K562 (cell line): Measurements from ENCODE around the gene SULT1C4. TPM values are rescaled to one million over a fixed set of nuclear protein-coding genes. Genes with fewer than 3 reads are reported as not detected.
A peak's percentile ranks its signal among the peaks of the same experiment; 100 is the strongest.

Source experiments
- ATF1 ChIP-seq, 2 experiments: fragments of 450-650 bp in 1 of 2; IDR thresholded peaks; 2 replicates each; pipeline ENCODE4 v1.6.1; 2016; ENCODE audit warnings: missing compliant biosample characterization in 1 of 2, missing genetic modification characterization in 1 of 2
- BACH1 ChIP-seq: fragments of 200-800 bp; sonication (Bioruptor generic); IDR thresholded peaks from 2 replicates; pipeline ENCODE4 v1.6.1; 2016; ENCODE audit warnings: missing genetic modification characterization, missing compliant biosample characterization
- CLOCK ChIP-seq: fragments of 250-450 bp; sonication (Bioruptor Pico); IDR thresholded peaks from 2 replicates; pipeline ENCODE4 v1.4.0; 2020; ENCODE audit warnings: mild to moderate bottlenecking, moderate library complexity, borderline replicate concordance
- E2F8 ChIP-seq: fragments of 450-650 bp; IDR thresholded peaks from 2 replicates; pipeline ENCODE4 v1.7.1; 2018; ENCODE audit warnings: mild to moderate bottlenecking, low read depth; ENCODE audit not compliant: partially characterized antibody
- FOSL1 ChIP-seq: fragments of 200-800 bp; sonication (Bioruptor generic); conservative IDR thresholded peaks from 2 replicates; pipeline ENCODE4 v1.6.1; 2016; ENCODE audit warnings: missing genetic modification characterization, missing compliant biosample characterization
- FOXM1 ChIP-seq, 2 experiments: fragments of 450-650 bp in 1 of 2; sonication (generic) in 1 of 2; formaldehyde crosslinking in 1 of 2; IDR thresholded peaks; 2 replicates each; pipeline versions ENCODE4 v1.6.1 to v1.9.0; 2017 to 2022; ENCODE audit warnings: low read depth in 2 of 2, mild to moderate bottlenecking in 2 of 2, missing genetic modification reagents in 1 of 2, moderate library complexity in 1 of 2
- HCFC1 ChIP-seq: IDR thresholded peaks from 2 replicates; pipeline ENCODE4 v1.6.1; 2012; ENCODE audit warnings: low read depth, low read length, improper control_type of control experiment
- KLF16 ChIP-seq: IDR thresholded peaks from 2 replicates; pipeline ENCODE4 v1.6.1; 2016; ENCODE audit warnings: antibody characterized with exemption
- MAFK ChIP-seq: IDR thresholded peaks from 2 replicates; pipeline ENCODE4 v1.6.1; 2011; ENCODE audit warnings: low read length, improper control_type of control experiment
- NCOR1 ChIP-seq: fragments of 450-650 bp; IDR thresholded peaks from 2 replicates; pipeline ENCODE4 v1.6.1; 2016; ENCODE audit warnings: mild to moderate bottlenecking, moderate library complexity
- NFE2 ChIP-seq: IDR thresholded peaks from 2 replicates; pipeline ENCODE4 v1.6.1; 2014; ENCODE audit warnings: antibody characterized with exemption, low read depth
- SOX6 ChIP-seq: fragments of 450-650 bp; IDR thresholded peaks from 2 replicates; pipeline ENCODE4 v1.6.1; 2014; ENCODE audit warnings: mild to moderate bottlenecking
- STAT5A ChIP-seq: IDR thresholded peaks from 2 replicates; pipeline ENCODE4 v1.6.1; 2012; ENCODE audit warnings: low read length, inconsistent platforms, borderline replicate concordance
- ZBTB49 ChIP-seq: sonication (generic); formaldehyde crosslinking; IDR thresholded peaks from 2 replicates; pipeline ENCODE4 v1.8.0; 2022; ENCODE audit warnings: missing genetic modification reagents, mild to moderate bottlenecking, borderline replicate concordance
- ZBTB5 ChIP-seq: fragments of 450-650 bp; IDR thresholded peaks from 2 replicates; pipeline ENCODE4 v1.6.1; 2017; ENCODE audit warnings: antibody characterized with exemption
- ZFP30 ChIP-seq: fragments of 250-450 bp; sonication (Bioruptor Pico); IDR thresholded peaks from 2 replicates; pipeline ENCODE4 v1.8.0; 2022; ENCODE audit warnings: moderate library complexity, mild to moderate bottlenecking, inconsistent platforms, borderline replicate concordance
- ZNF707 ChIP-seq: fragments of 250-450 bp; sonication (Bioruptor Pico); conservative IDR thresholded peaks from 2 replicates; pipeline ENCODE4 v1.8.0; 2022; ENCODE audit warnings: inconsistent platforms, mild to moderate bottlenecking, moderate library complexity
- ZZZ3 ChIP-seq: fragments of 450-650 bp; IDR thresholded peaks from 2 replicates; pipeline ENCODE4 v1.6.1; 2016; ENCODE audit warnings: antibody characterized with exemption, mild to moderate bottlenecking, moderate library complexity
- polyA plus RNA-seq, 8 experiments: library from polyadenylated mRNA; depleted of rRNA in 4 of 8; stranded (reverse) in 5 of 8; unstranded in 3 of 8; fragments of >200 nt; fragmentation: Nextera tagmentation in 2 of 8; fragmentation: Illumina TruSeq in 1 of 8; extraction: Ambion mirVana in 2 of 8; extraction: Trizol in 1 of 8; gene quantifications; 2 replicates each; pipeline versions ENCODE4 v1.2.1 to v1.2.3, GENCODE V29; 2011 to 2014; ENCODE audit warnings: inconsistent platforms in 1 of 8, missing spikeins in 1 of 8
- total RNA-seq, 7 experiments: library from RNA; depleted of rRNA in 6 of 7; stranded (reverse); fragments of >200 nt in 6 of 7; fragmentation: Illumina TruSeq in 2 of 7; extraction: Trizol in 2 of 7; gene quantifications; 2 replicates each; pipeline versions ENCODE4 v1.2.1 to v1.2.3, GENCODE V29; 2011 to 2021; ENCODE audit warnings: low replicate concordance in 1 of 7

The SULT1C4 gene
- total and polyA plus RNA-seq, 9 of the 15 experiments (the other 6 are each of a cell fraction or from before 2014, with no cell fraction given), result 0.04 to 0.14 (median 0.09) TPM; not detected in 5

- TF ChIP-seq CLOCK (CRISPR knock-in tag) (no peak), NFE2 (no peak), E2F8 (no peak), BACH1 (no peak), FOSL1 (tag) (0 out of 2 replicates have a peak, but pooled peaks have one; percentile 26), ZFP30 (CRISPR knock-in tag) (no peak), FOXM1 (IDR thresholded peaks at IDR 0.05; ENCODE audit: low read depth) (peak; percentile 40; the same call in 1 of the 2 replicates), FOXM1 (CRISPR knock-in tag; IDR thresholded peaks at IDR 0.05; ENCODE audit: low read depth) (no peak), ZZZ3 (no peak), HCFC1 (no peak), STAT5A (no peak), ZBTB49 (CRISPR knock-in tag) (no peak), NCOR1 (peak; percentile 68), ZBTB5 (no peak), ZNF707 (CRISPR knock-in tag) (no peak), SOX6 (peak; percentile 73), ATF1 (CRISPR knock-in tag; IDR thresholded peaks at IDR 0.05) (no peak), ATF1 (tag; IDR thresholded peaks at IDR 0.05) (no peak), MAFK (no peak), KLF16 (no peak)
Observed at GRCh38 chr2:108360776-108361468, 16.8 kb upstream of the SULT1C4 start (continued).
